ENCODE measurements around the gene BAZ1A.

GRCh38 chr14:34872822-34873588 lies 2.2 kb downstream of the BAZ1A start:
- TF ChIP-seq, protein P1, sequence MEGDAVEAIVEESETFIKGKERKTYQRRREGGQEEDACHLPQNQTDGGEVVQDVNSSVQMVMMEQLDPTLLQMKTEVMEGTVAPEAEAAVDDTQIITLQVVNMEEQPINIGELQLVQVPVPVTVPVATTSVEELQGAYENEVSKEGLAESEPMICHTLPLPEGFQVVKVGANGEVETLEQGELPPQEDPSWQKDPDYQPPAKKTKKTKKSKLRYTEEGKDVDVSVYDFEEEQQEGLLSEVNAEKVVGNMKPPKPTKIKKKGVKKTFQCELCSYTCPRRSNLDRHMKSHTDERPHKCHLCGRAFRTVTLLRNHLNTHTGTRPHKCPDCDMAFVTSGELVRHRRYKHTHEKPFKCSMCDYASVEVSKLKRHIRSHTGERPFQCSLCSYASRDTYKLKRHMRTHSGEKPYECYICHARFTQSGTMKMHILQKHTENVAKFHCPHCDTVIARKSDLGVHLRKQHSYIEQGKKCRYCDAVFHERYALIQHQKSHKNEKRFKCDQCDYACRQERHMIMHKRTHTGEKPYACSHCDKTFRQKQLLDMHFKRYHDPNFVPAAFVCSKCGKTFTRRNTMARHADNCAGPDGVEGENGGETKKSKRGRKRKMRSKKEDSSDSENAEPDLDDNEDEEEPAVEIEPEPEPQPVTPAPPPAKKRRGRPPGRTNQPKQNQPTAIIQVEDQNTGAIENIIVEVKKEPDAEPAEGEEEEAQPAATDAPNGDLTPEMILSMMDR (IDR thresholded peaks at IDR 0.05), result no peak
- TF ChIP-seq POLR2AphosphoS5 (IDR thresholded peaks at IDR 0.05), result peak; percentile 52
- TF ChIP-seq POLR2A (IDR thresholded peaks at IDR 0.05), result peak; percentile 54

Data from prostate gland (tissue), 2 donors.